Measurements from ENCODE around the gene MYO15B.
"Not testable (repeated sequence)": the region's sequence is repeated elsewhere in the genome, so short reads cannot be mapped to it uniquely, and the experiment has no call there.

MYO15B gene

DNA sequence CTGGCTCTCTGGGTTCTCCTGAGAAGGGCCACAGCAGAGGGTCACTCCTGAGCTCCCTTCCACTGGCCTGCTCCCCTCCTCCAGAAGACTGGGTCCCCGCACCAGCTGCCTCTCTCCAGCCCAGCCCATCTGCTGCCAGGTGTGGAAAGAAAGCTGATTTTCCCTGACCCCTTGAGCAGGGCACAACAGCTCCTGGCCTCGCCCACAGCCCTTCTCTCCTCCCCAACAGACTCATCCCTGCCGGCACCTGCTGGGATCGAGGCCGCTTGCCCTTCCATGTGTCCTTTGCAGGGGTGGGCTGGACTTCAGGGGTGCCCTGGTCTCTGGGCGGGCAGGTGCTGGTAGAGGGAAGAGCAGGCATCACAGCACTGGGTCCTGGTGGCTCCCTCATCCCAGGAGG lies 40.8 kb downstream of the MYO15B start:
- DNase-seq = no peak

DNA sequence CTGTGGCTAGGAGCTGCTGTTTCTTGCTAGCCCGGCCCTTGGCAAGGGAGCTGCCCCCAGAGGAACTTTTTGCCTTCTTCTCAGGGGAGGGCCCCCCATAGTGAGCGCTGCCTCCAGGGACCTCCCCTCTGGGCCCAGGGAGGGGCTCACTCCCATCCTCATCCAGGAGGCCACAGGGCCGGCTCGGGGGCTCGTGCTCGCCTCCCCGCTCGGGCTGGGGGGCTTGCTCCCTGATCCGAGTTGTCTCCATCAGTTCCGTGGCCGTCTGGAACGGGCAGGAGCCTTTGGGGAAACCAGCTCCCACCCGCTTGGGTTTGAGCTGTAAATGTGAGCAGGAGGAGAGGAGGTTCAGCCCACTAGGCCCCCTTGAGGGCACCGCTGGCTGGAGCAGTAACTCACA lies 41.6 kb downstream of the MYO15B start:
- DNase-seq = no peak

DNA sequence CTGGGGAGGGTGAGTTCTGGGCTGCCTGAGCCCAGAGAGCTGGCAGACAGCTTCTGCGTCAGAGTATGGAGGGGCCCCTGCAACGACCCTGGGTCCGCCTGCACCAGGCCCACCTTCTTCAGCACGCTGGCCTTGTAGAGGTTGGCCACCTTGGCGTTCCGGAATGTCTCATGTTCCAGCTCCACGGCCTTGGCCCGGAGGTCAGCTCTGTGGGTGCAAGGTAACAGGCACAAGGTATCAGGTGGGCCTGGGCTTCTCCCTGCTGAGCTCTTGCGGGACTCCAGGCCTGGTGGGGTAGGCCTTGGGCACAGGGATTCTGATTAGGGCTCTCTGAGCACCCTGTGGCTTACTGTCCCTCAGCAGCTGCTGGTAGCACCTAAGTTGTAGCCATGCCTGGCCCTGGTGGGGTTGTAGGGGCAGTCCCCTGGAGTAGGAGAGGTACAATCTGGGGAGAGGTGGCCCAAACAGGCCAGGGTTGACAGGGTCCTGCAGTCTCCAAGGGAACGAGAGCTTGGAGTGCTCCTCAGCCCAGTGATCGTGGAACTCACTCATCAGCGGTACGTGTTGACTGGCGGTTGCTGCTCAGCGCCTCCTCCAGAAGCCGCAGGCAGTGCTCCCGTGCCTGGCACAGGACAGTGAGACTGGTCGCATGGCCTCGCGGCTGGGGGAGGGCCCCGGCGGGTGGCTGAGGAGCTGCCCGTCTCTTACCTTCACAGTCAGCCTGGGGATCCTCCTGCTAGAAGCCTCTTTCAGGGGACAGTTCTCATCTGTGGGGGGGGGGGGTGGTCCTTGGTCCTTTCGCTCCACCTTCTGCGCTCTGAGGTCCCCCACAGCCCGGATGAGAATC lies 42.7 kb downstream of the MYO15B start:
- DNase-seq = no peak

DNA sequence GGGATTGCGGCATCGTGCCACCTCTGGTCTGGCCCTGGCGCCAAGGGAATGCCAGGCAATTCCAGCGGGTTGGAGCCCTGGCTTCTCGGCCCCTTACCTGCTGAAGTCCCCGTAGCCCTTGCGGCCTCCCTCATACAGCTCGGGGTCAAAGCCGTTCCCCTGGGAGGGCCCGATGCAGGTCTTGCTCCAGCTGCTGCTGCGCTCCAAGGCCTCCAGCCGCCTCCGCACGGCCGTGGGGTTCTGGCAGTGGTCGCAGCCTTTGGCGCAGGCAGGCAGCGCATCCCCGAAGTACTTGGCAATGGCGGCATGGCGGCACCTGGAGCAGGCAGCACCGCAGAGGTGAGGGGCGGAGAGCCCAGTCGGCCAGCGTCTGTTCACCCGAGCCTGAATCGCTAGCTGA lies 43.8 kb downstream of the MYO15B start:
- no peak for DNase-seq

DNA sequence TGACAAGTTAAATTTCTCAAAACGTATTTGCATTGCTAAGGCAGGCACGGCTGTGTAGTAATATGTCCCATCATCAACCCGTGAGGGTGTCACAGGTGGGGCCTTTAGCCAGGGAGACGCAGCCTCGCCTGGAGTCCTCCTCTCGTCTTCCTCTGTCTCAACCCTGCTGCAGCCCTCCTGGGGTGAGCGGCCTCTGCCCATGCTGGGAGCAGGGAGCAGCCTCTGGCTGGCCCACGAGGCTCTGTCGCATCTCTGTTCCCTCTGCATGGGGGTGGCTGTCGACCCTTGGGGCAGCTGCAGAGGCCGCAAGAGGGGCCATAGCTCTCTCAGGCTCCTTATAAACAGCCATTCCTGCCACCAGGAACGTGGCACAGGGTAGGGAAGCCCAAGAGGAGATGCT lies 44.8 kb downstream of the MYO15B start:
- DNase-seq = no peak

DNA sequence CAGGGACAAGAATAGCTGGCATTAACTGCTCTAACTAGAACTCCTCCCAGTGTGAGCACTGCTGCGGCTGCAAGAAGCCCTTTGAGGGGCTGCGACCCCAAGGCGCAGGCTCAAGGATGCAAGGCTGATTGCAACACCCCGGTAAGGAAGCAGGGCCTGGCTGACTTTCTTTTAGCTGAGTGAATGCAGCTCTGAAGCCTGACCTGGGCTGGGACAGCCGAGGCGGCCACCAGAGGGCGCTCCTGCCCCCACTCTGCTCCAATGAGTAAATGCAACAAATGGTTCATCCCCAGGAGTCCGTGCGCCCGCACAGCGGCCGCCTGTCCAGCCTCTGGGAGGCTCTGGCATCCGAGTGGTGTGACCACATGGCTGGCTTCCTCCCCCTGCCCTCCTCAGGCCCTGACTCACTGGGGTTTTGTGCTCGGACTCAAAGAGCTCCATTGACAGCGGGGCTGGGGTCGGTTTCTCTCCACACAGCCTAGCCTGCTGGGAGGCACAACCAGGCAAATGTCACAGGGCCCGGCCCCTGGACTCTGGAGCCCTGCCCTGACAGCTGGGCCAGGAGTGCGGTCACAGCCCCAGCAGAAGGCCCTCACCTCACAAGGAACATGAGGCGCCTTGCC lies 45.4 kb downstream of the MYO15B start, which contains the start of gene SMIM5:
Gene SMIM5, plus strand, starts transcription at position 572 of the 623 bp plus-strand sequence. CDS start 6,768 bp downstream, outside the sequence.
- peak; percentile 23 for DNase-seq

DNA sequence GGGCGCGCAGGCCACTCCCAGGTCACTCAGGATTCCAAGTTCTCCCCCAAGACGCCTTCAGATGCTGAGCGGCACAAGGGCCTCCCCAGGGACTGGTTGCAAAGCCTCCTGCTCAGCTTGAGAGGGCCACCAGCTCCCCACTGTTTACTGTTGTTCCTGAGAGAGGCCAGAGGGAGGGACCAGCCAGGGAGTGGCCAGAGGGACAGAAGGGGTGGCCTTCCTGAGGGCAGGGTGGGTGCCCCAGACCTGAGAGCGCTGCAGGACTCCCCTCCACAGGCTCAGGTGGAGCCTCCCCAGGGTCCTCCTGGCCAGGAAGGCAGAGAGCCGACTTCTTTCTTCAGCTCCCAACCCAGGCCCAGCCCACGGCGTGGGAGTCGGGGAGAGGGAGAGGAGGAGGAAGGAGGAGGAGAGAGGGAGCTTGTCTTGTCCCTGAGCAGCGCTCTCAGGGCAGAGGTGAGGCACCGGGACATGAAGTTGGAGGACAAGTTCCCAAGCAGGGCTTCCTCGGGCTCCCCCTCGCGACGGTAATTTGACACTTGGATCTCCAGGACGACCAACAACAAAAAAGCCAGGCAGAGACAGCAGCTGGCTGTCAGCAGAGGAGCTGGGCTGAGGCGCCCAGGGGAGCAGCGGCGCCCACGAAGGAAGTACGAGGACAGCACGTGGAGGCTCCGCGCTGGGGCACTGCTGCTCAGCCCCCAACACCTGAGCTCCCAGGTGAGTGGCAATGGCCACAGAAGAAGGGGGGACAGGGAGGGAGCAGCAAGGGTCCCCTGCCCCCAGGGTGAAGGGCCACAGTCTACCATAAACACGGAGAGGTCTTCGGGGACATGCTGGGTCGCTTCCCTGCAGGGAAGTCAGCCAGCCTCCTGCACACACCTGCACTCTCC lies 46.1 kb downstream of the MYO15B start:
- DNase-seq = peak; percentile 20

DNA sequence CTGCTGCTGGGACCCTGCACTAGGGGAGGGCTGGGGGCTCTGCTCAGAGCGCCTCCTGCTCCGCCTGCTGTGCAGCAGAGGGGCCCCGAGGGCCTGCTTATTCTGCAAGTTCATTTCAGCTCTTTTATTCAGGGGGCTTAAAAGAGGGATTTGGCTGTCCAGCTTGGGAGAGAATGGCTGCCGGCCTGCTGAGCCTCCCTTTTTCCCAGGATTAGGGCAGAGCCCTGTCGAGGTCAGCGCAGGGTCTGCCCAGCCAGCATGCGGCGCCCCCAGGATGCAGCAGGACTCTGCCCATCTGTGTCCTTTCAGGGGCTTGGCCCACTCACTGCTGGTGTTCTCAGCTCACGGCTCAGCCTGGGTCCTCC lies 46.8 kb downstream of the MYO15B start:
- no peak for DNase-seq

DNA sequence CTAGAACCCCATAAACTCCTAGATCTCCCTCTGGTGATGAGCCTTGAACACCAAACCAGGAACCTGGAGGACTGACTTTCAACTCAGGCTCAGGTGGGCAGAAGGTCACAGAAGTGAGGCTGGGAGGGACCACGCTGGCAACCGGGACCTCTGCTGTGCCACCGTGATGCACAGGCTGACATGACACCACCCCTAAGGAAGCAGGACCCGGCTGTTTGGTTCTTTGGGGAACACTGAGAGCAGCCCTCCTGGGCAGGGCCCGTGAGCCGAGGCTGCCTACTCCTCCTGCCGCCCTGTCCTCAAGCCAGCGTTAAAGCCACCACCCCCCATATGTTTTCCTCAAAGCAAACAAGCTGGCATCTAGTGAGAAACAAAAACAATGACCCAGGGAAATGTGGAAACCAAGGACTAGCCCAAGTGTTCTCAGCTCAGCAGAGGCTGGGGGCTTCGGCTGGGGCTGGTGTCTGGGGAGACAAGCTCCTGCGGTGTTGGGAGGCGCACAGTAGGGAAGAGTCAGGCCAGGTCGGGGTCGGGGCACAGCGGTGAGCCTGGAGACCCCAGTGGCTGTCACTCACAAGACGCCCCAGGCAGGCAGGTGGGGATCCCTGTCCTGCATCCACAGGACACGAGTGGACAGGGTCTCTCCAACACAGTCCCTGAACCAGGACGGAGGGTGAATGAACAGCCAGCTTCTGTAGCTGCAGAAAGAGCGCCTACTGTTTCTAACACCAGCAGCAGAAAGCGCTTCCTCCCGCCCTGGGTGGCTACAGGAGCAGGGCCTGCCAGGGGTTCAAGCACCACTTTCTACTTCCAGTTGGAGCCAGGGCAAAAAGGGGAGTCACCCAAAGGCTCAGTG lies 47.4 kb downstream of the MYO15B start:
- DNase-seq = no peak

DNA sequence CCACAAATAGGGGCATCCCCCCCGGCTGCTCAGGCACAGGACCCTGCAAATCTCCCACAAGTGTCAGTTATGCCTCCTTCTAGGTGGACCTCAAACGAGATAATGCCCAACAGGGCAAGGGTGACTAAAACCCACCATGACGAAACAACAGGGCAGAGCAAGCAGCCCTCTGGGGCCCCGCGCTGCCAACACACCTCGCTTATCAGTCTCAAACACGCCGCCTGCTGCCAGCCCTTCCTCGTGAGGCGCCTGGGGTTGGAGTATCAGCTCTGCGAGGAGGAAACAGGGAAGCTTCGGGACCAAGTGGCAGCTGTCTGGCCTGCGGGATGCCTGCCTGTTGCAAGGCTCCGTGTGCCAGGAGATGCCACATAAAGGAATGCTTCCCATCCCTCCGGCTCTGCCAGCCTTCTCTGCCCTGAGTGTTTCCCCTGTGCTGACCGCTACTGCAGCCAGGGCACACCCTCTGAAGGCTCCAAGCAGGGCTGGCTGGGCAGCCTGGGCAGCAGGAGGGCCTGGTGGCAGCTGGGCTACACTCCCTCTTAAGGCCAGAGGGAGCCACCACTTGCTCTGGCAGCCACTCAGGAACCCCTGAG lies 48.1 kb downstream of the MYO15B start:
- no peak for DNase-seq

DNA sequence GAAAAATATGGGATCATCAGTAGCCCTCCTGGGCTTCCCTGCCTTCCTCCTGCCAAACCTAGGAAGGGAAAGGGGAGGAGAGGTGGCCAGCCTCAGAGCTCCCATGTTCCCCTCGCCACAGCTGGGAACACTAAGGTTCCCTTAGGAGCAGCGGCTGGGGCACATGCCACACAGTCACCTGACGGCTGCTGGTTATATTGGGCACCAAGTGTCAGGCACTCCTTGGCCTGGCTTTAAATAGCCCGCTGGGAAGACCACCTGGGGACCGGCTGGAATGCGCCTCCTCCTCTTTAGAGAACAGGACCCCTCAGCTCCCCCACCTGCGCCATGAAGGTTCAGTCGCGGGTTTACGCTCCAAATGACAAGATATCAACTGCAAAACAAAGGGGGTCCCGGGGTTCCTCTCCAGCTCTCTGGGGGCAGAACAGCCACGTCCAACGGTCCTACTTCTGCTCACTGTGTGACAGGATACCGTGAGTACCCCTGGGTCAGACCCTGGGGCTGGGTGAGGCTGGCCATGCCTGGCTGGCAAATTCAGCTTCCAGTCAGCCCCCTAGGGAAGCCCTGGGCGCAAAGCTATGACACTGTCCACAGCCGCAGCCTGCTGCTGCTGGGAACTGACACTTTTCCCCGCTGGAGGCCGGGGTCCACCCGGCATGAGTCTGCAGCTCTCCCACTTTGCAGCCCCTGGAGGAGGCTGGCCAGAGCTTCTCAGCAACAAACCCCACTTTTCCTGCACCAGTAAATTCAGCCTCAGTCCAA lies 49.0 kb downstream of the MYO15B start:
- DNase-seq = no peak

DNA sequence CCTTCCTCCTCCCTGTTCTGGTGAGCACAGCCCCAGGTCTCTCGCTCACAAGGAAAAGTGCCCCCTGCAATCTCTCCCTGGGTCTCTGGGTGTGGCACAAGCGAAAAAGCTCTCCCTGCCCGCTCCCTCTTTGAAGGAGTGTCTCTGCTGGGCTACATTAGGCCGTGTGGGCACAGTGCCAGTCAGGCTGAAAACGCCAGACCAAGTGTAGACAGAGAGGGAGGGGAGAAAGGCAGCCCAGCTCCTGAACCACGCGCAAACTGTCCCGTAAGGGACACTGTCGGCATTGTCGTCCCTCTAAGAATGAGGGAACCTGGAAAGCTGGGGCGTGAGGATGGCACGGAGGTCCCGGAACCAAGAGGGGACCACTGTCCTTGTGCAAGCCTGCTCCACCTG lies 49.5 kb downstream of the MYO15B start:
- DNase-seq = no peak

DNA sequence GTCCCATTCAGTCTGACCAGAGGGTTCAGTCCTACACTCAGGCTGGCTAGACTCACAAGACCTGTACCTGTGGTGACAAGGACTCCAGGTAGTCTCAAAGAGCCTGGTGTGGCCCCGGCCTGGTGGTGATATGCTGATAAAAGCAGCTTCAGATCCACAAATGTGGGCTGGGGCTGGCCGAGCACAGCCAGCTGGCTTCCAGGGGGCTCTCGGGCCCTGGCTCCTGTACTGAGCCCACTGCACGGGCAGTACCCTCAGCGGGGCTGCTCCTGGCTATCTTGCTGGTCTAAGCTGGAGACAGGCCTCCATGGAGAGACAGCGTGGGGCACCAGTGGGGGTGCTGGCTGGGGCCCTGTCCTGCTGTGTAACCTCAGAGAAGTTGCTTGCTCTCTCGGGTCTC lies 50.0 kb downstream of the MYO15B start:
- no peak for DNase-seq

DNA sequence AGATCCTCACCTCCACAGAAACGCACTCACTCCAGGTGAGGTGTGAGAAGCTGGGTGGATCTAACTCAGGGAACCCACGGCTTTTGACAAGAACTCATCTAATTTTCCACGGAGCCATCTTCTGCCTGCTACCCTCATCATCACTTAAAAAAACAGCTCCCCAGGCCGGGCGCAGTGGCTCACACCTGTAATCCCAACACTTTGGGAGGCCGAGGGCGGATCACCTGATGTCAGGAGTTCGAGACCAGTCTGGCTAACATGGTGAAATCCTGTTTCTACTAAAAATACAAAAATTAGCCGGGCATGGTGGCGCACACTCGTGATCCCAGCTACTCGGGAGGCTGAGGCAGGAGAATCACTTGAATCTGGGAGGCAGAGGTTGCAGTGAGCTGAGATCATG lies 50.4 kb downstream of the MYO15B start:
- DNase-seq = not testable (repeated sequence)

DNA sequence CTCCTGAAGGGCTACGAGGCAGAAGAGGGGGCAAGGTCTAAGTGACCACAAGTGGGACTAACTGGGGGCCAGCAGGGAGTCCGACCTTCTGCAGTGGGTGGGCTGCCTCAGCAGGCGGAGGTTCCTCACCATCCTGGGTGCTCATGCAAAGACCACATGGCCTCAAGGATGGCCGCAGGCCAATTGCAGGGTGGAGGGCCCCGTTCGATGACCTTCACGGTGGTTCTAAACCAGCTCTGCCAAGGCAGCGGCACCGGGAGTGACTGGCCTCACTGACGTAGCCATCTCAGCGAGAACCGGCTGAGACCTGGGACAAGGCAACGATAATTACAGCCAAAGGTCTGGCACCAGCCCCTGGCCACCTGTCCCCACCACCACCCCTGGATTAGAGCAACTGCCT lies 51.3 kb downstream of the MYO15B start:
- DNase-seq = no peak

DNA sequence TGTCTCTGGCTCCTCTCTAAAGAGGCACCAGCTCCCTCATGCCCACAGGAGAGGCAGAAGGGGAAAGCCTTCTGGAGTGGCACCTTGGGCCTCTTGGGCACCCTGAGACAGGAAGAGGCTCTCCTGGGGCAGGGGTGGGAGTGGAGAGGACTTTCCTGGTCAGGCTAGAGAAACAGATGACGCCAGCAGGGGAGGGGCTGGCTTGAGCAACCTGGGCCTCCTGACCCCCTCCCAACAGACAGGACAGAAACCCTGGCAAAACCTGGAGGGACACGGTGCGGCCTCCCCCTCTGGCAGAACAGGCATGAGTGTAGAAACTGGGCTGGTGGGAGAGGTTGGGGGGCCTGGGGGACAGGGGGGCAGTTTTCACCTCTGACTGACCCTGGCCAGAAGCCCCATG lies 51.7 kb downstream of the MYO15B start:
- DNase-seq = no peak

DNA sequence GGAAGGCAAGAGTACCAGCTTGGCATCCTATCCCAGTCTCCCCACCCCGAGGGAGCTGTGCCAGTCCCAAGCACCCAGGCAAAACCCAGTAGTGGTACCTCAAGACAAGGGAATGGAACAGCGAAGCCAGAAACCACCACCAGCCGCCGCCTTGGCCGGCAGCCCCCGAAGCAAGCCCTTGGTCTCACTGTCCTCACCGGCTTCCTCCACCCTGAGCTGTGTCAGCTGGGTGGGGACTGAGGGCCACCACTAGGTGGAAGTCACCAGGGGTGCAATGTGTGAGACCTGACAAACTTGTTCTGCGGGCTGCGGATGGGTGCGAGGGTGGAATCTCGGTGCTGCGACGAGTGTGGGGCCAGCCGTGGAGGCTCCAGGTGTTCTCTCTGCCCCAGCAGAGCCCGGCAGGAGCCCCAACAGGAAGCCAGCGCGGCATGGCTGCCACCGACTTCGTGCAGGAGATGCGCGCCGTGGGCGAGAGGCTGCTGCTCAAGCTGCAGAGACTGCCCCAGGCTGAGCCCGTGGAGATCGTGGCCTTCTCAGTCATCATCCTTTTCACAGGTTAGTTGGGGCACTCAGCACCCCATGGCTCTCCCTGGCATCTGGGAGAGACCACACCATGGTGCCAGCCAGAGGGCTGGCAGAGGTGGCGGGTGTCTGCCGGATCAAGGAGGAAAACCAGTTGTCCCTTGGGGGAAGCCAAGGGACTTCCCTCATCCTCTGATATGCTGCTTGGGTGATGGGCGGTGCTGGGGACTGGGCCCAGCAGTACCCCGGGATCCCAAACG lies 52.4 kb downstream of the MYO15B start:
- no peak for DNase-seq

DNA sequence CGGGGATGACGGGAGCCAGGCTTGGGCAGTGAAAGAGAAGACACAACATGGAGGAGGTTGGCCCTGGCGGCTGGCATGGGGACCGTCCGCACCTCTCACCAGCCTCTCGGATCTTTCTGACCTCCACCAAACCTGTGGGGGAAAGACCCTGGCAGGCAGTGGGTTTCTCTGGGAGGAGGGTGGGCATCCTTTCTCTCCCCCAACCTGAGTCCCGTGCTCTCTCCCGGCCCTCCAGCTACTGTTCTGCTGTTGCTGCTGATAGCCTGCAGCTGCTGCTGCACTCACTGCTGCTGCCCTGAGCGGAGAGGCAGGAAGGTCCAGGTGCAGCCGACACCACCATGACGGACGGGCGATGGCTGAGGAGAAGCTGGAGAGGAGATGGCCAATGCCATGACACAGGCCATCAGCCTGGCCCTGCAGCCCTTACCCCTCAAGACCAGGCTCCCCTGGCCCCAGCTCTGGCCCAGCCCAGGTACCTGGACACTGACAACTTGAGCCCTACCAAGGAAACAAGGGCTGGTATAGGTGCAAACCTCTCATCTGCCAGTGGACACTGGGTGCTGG lies 53.0 kb downstream of the MYO15B start:
- DNase-seq = no peak

DNA sequence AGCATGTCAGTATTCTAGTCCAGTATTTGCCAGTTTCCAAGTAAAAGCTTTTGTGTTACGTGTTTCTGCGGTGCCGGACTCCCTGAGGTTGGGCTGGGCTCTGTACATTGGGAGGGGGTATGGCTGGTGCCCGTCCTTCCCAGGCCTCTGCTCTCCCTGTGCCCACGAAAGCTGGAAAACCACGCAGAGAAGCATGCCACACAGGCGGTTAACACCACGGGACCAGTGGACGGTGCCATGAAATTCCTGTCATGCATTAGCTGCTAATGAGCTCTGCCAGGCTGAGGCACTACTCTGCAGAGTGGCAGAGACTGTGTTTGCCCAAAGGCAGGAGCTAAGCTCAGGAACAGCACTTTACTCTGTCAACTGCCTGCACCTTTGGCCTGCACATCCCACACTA lies 53.7 kb downstream of the MYO15B start:
- DNase-seq = no peak

DNA sequence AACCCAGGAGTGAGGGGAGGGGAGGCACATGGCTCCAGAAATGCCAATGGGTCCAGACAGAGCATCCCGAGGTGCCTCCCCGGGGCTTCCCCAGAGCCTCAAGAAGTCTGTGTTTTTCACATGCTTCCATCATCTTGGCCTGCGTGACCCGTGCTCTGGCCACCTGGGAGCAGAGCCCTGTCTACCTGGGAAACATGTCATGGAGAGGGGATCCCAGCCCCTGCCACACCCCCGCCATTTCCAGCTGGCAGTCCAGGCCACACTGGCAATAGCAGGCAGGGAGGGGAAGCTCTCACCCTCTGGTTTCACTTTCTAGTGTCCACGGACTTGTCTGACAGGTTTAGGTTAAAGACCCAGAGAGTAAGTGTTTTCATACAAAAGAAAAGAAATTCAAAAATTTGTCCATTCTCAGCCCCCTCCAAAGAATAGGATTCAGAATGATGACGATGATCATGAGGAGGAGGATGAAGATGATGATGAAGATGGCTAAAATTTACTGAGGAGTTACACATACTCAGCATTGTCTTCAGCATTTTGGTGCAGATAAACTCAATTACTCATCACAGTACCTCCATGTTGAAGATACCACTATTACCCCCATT lies 54.7 kb downstream of the MYO15B start:
- no peak for DNase-seq
